H1 (cell line): Measurements from ENCODE around the gene PSD2. TPM values are rescaled to one million over a fixed set of nuclear protein-coding genes. Genes with fewer than 3 reads are reported as not detected.

Experiments used
- SAP30 ChIP-seq: fragments of 300-600 bp; sonication (generic); IDR thresholded peaks from 2 replicates; pipeline ENCODE4 v1.7.1; 2012; ENCODE audit warnings: low read length, moderate library complexity, mild to moderate bottlenecking, inconsistent platforms; ENCODE audit not compliant: insufficient read depth, insufficient replicate concordance
- SP4 ChIP-seq: IDR thresholded peaks from 2 replicates; pipeline ENCODE4 v1.6.1; 2012; ENCODE audit warnings: low read length, inconsistent platforms
- SUZ12 ChIP-seq: fragments of 200-600 bp; sonication (generic); IDR thresholded peaks from 2 replicates; pipeline ENCODE4 v1.6.1; 2012; ENCODE audit warnings: mild to moderate bottlenecking, inconsistent platforms, low read length, moderate library complexity, mixed read lengths
- polyA plus RNA-seq, 7 experiments: library from polyadenylated mRNA; depleted of rRNA in 3 of 7; stranded (reverse) in 5 of 7; unstranded in 2 of 7; fragments of >200 nt in 5 of 7; fragments of 200-250 nt in 2 of 7; gene quantifications; 1 replicate in 5 of 7; 2 replicates in 1 of 7; 4 replicates in 1 of 7; pipeline versions ENCODE4 v1.2.1 to v1.2.3, GENCODE V29; 2011 to 2013; ENCODE audit warnings: missing spikeins in 2 of 7, mixed read lengths in 2 of 7
- total RNA-seq: library from RNA; stranded (reverse); fragmentation: NEBNext Ultra II Directional; extraction: Animal tissue kit (Norgen Biotek cat#: 25700); gene quantifications from 2 replicates; pipeline ENCODE4 v1.2.1, GENCODE V29; 2021
- TF ChIP-seq, protein P1 (sequence below): fragments of 300-600 bp; sonication (generic); IDR thresholded peaks from 2 replicates; pipeline ENCODE4 v1.7.1; 2012; ENCODE audit warnings: low read length, moderate library complexity, mild to moderate bottlenecking, inconsistent platforms; ENCODE audit not compliant: insufficient replicate concordance

The PSD2 gene
- total and polyA plus RNA-seq, 2 of the 8 experiments (the other 6 are each of a cell fraction or from before 2014, with no cell fraction given): 0.06 to 0.14 TPM

DNA sequence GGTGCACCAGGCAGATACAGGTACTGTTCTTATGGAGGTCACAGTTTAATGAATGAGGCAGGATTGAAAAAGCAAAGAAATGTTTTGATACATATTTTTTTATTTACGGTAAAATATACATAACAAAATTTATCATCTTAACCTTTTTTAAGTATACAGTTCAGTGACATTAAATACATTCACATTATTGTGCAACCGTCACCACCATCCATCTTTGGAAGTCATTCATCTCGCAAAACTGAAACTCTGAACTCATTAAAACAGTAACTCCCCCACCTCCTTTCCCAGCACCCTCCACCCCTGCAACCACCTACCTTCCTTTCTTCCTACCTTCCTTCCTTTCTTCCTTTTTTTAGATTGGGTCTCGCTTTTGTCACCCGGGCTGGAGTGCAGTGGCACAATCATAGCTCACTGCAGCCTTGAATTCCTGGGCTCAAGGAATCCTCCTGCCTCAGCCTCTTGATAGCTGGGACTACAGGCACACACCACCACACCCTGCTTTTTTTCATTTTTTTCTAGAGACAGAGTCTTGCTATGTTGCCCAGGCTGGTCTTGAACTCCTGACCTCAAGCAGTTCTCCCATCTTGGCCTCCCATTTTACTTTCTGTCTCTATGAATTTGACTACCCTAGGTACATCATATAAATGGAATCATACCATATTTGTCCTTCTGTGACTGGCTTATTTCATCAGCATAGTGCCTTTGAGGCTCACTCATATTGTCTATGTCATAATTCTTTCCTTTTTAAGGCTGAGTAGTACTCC, 22.5 kb upstream of the PSD2 start (continued):
- no peak for TF ChIP-seq SAP30
- TF ChIP-seq, protein P1, sequence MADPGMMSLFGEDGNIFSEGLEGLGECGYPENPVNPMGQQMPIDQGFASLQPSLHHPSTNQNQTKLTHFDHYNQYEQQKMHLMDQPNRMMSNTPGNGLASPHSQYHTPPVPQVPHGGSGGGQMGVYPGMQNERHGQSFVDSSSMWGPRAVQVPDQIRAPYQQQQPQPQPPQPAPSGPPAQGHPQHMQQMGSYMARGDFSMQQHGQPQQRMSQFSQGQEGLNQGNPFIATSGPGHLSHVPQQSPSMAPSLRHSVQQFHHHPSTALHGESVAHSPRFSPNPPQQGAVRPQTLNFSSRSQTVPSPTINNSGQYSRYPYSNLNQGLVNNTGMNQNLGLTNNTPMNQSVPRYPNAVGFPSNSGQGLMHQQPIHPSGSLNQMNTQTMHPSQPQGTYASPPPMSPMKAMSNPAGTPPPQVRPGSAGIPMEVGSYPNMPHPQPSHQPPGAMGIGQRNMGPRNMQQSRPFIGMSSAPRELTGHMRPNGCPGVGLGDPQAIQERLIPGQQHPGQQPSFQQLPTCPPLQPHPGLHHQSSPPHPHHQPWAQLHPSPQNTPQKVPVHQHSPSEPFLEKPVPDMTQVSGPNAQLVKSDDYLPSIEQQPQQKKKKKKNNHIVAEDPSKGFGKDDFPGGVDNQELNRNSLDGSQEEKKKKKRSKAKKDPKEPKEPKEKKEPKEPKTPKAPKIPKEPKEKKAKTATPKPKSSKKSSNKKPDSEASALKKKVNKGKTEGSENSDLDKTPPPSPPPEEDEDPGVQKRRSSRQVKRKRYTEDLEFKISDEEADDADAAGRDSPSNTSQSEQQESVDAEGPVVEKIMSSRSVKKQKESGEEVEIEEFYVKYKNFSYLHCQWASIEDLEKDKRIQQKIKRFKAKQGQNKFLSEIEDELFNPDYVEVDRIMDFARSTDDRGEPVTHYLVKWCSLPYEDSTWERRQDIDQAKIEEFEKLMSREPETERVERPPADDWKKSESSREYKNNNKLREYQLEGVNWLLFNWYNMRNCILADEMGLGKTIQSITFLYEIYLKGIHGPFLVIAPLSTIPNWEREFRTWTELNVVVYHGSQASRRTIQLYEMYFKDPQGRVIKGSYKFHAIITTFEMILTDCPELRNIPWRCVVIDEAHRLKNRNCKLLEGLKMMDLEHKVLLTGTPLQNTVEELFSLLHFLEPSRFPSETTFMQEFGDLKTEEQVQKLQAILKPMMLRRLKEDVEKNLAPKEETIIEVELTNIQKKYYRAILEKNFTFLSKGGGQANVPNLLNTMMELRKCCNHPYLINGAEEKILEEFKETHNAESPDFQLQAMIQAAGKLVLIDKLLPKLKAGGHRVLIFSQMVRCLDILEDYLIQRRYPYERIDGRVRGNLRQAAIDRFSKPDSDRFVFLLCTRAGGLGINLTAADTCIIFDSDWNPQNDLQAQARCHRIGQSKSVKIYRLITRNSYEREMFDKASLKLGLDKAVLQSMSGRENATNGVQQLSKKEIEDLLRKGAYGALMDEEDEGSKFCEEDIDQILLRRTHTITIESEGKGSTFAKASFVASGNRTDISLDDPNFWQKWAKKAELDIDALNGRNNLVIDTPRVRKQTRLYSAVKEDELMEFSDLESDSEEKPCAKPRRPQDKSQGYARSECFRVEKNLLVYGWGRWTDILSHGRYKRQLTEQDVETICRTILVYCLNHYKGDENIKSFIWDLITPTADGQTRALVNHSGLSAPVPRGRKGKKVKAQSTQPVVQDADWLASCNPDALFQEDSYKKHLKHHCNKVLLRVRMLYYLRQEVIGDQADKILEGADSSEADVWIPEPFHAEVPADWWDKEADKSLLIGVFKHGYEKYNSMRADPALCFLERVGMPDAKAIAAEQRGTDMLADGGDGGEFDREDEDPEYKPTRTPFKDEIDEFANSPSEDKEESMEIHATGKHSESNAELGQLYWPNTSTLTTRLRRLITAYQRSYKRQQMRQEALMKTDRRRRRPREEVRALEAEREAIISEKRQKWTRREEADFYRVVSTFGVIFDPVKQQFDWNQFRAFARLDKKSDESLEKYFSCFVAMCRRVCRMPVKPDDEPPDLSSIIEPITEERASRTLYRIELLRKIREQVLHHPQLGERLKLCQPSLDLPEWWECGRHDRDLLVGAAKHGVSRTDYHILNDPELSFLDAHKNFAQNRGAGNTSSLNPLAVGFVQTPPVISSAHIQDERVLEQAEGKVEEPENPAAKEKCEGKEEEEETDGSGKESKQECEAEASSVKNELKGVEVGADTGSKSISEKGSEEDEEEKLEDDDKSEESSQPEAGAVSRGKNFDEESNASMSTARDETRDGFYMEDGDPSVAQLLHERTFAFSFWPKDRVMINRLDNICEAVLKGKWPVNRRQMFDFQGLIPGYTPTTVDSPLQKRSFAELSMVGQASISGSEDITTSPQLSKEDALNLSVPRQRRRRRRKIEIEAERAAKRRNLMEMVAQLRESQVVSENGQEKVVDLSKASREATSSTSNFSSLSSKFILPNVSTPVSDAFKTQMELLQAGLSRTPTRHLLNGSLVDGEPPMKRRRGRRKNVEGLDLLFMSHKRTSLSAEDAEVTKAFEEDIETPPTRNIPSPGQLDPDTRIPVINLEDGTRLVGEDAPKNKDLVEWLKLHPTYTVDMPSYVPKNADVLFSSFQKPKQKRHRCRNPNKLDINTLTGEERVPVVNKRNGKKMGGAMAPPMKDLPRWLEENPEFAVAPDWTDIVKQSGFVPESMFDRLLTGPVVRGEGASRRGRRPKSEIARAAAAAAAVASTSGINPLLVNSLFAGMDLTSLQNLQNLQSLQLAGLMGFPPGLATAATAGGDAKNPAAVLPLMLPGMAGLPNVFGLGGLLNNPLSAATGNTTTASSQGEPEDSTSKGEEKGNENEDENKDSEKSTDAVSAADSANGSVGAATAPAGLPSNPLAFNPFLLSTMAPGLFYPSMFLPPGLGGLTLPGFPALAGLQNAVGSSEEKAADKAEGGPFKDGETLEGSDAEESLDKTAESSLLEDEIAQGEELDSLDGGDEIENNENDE: no peak
- TF ChIP-seq SUZ12: no peak
- no peak for TF ChIP-seq SP4
